ENCODE data around the gene ALKBH3.

ALKBH3 gene

DNA sequence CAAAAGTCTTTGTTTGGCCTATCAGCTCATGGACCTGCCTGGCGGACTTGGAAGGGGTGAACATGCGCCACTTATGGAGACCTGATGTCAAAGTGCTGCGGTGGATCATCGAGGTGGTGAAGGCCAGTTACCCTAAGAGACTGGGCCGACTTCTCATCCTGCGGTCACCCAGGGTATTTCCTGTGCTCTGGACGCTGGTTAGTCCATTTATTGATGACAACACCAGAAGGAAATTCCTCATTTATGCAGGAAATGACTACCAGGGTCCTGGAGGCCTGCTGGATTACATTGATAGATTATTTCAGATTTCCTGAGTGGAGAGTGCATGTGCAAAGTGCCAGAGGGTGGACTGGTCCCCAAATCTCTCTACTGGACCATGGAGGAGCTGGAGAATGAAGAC lies 17.9 kb downstream of the ALKBH3 start:
- DNase-seq: no peak

DNA sequence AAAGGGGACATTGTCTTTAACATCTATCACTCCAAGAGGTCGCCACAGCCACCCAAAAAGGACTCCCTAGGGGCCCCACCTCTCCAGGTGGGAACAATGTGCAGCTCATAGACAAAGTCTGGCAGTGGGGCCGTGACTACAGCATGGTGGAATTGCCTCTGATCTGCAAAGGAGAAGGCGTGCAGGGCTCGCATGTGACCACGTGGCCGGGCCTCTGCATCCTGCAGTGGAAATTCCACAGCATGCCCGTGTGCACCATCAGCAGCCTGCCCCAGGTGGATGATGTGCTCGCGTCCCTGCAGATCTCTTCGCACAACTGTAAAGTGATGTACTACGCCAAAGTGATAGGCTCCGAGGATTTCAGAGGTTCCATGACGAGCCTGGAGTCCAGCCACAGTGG lies 18.5 kb downstream of the ALKBH3 start:
- DNase-seq: no peak

DNA sequence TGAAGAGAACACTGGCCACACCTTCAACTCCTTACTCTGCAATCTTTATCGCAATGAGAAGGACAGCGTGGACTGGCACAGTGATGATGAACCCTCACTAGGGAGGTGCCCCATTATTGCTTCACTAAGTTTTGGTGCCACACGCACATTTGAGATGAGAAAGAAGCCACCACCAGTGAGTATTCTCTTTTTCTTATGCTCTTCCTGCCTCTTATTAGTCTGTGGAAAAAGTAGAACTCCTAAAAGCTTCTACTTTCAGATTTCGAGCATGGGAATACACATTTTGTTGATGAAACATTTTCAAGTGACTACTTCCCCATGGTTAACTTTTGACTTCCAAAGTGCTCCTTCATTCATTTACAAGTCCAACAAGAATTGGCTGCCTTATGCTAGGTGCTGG lies 20.9 kb downstream of the ALKBH3 start:
- no peak for DNase-seq

DNA sequence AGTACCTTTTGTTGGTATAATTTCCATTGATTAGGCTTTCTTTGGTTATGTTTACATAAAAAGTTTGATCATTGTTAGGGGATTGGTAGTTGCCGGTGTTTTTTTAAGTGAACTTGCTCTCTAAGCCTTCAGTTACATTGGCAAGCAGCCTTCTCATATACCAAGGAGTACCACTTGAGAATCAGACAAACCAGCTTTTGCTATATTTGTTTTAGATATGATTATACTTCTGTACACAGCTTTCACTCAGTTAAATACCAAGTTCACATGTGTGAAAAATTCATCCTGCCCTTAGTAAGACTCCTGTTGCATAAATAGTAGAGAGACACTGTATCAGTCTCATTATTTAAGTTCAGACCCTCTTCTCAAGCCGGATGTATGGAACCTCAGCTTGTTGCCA lies 22.4 kb downstream of the ALKBH3 start:
- no peak for DNase-seq

DNA sequence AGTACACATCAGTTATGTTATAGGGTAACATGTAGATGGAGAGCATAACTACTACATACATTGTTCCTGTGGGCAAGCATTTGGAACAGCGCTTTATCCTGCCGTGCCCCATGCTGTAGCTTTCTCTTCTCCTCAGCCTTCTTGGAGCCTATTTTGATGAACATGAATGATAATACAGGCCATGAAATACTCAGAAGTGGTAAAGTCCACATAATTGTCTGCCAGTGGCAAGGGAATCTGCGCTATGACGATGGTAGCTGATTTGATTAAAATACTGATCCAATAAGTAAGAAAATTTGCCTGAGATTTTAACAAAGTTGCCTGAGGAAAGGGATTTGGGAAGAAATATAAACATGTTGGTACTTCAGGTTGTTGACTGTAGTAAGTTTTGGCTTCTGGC lies 23.3 kb downstream of the ALKBH3 start:
- no peak for DNase-seq

DNA sequence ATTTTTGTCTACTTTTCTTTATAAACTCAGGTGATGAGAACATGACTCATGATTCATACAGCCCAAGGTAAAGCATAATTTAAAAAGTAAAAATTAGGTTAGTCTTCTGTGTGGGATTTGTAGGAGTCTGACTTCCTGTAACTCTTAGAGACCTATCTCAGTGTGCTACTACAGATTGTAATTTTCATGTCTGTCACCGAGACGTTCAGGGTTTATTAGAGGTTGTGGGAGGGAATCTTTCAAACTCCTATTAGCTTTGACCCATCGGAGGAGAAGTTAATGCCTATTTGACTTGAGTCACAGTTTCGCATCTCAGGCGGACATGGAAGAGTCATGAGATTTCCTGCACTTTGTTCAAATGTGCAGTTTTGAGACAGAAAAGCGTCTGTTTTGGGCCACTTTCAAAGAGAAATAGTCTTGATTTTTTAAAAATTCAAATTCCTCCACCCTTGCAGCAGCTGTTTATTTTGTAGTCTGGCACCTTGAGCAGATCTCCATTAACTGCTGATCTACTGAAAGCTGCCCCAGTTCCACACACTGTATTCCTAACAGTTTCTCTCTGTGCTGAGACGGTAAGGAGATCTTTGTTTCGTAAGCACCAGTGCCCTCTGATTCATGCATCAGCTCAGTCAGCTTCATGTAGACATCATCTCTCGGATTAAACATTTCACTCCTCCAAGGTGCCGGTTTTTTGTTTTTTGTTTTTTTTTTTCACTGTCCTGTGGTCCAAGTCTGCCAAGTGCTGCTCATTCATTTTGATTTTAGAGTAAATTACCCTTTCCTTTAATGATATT lies 24.3 kb downstream of the ALKBH3 start:
- no peak for DNase-seq

DNA sequence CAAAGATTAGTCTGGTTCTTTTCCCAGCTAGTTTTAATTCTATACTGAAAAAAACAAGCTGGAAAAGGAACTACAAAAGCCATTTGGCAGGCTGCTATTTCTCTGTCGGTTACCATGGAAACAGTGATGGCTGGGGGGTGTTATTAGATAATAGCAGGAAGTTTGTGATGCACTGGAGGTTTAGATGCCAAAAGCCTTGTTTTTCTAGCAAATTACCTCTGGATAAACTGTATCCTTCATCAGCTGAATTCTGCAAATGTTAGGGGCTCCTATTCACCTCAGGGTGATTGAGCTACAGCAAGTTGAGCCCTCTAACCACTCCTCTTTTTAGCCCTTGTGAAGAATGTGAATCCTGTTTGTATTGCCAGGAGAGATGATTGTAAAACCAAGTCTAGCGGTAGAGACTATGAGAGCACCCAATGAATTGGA lies 25.2 kb downstream of the ALKBH3 start:
- no peak for DNase-seq

DNA sequence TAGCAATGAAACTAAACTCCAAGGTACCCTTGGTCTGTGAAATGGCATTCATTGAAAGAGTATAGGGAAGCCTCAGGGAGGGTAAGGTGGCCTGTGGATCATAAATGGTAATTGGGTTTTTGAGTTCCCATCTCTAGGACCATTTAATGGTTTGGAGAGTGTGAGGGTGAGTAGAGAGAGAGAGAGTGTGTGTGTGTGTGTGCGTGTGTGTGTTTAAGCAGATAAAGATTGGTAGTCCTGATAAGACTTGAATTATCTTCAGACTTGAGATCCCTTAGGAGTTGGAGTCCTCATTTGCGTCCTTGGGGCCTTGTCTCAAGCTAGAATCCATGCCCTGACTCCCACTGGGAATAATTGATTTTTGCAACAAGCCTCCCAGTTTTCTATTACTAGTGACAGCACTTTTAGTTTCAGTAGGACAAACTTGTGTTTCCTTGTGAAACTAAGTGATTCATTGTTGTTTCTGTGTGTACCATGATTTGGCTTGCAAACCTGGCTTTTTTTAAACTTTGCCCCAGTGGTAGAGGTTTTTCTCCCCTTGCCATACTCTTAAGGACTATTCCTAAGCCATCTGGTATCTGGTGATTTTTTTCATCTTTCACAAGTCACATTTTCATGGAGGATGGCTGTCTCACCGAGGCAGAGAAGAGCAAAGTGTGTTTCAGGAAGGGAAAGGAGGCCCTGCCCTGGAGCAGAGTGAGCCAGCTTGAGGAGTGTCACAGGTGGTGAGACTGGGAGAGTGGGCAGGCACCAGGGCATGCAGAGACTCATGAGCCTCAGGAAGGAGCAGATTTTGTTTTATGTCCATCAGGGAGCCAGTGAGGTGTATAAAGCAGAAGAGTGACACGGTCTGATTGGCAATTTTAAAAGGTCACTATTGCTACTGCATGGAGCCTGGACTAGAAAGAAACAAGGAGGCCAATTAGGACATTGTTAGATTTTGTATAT lies 26.7 kb downstream of the ALKBH3 start:
- no peak for DNase-seq

DNA sequence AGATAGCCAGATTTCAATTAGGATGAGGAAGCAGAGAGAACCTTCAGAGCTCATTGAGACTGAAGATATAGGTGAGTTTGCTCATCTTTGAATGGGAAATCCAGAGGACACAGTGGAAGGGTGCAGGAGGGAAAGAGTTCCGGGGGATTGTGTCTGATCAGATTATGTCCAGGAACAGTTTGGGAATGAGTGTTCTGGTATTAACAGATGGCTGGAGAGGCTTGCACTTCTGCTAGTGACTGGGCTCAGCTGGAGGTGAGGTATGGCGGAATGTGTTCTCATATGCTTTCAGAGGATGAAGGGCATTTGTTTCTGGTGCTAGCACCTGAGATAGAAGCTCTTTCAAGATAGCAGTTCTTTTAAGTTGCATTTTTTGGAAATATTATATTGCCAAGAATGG lies 27.6 kb downstream of the ALKBH3 start:
- no peak for DNase-seq

DNA sequence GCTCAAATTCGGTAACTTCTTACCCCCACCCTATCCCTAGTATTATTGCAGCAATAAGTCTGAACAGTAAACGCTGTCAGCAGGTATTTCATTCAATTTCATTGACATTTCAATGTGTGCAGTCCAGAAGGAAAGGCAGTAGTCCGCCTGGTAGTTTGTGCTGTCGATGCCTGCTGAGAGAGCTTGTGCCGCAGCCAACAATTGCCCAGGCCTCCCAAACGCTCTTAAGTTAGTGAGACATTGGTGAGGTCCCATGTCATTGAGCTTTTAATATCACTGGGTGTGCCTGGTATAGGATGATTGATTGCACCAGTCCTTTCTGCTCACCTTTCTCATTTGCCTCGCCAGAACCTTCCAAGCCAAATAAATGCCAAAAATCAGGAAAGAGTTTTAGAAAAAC lies 28.1 kb downstream of the ALKBH3 start:
- no peak for DNase-seq

DNA sequence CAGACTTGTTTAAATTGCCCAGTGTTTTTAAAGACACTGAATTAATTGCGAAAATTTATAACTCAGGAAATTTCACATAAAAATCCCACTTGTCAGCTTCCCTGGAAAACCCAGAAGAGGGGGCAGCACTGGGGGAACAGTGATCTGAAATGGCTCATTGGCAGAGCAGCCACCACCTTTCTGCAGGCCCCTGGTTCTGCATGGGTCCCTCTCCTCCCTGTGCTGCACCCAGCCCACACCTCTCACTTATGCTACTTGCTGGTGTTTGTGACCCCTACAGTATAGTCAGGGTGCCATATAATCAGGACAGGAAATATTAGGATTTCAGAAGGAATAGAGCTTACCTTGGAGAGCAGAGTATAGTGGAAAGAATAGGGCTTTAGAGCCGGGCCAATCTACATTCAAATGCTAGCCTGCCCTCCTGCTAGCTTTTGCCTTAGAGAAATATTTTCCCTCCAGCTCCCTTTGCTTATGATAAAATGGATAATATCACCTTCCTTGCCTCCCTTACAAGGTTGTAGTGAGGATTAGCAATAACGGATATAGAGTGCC lies 33.3 kb downstream of the ALKBH3 start:
- no peak for DNase-seq

DNA sequence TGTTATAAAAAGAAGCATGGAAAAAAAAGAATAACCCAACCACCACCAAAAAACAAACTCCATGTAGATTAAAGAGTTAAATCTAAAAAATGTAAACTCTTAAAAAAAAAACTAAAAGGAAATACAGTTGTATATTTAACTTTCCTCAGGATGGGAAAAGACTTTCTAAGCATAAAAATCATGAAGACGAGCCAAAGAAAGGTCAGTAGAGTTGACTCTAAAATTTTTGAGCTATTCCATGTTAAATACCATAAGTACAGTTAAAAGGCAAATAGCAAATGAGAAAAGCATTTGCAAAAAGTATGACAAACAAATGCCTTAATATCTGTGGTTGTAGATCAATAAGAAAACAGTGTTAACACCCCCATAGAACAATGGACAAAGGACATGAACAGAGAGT lies 33.8 kb downstream of the ALKBH3 start:
- no peak for DNase-seq

DNA sequence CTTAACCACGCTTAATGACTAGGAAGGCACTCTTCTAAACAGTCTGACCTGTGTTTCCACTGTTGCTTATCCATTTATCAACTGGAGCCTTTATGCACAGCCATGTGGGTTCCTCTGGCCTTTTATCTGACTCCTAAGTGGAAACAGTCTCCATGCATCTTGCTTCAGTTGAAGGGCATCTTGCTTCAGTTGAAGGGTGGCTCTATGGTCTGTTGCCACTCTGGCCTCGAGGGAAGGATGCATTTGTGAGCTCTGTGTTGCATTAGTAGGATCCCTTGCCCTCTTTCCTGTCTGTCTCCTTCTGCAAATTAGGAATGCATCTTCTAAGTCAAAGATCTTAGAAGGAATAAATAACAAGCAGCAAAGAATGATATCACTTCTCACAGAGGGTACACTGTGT lies 36.0 kb downstream of the ALKBH3 start:
- no peak for DNase-seq

DNA sequence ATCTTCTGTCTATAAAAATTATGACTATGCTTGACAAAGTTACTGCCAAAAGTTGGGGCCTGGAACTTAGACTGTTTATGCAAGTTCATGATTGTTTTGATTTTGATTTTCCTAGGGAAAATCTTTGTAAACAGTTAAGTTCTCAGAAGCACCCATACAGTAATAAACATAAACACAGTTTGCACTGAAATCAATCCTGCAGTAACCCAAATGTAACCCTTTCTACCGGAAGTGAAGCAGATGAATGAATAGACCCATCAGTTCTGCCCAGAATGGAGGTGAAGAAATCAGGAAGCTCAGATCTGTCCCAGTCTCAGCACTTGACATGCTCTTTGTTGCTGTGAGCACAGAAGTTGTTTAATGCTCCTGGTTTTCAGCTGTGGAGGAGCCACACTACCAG lies 37.2 kb downstream of the ALKBH3 start:
- DNase-seq: no peak

DNA sequence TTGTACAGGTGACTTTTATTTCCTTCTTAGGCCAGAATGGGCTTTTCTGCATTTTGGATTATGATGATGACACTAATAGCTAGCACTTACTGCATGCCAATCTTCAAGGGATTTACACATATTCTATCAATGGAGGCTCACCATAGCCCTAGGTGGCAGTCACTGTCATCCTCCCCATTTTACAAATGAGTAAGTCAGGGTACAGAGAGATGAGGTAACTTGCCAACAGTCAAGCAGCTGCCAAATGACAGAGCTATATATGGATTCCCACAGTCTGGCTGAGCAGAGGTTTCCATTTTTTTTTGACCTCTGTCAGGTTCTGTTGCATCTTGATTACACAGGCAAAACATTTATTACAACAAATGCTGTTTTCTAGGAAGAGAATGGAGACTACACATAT lies 38.0 kb downstream of the ALKBH3 start:
- no peak for DNase-seq

DNA sequence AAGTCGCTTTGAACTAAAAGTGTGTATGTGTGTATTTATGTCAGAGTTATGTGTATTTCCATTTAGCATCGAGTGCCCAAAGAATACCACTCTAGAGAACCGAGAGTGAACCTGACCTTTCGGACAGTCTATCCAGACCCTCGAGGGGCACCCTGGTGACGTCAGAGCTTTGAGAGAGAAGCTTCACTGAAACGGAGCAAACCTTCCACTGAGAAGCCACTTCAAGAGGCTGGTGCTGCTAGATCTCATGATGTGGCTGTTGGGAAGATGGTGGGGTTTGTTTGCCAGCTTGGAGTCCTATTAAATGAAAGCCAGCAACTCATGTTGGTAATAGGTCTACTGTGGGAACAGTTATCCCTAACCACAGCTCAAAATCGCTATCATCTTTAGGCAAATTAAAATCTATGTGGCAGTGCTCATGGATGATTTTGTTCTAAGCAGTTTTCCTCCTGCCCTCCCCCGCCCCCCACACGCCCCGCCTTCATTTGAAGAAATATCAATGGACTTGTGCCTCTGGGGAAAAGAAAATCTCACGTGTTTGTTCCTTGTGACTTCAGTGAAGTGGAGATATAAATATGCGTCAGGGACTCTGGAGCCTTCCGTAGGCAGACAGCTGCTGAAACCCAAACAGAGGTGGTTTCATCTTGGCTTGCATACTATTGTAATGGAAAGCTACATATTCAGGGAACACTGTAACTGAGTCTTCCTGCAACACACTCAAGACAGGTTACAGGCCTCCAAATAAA lies 39.4 kb downstream of the ALKBH3 start:
- no peak for DNase-seq

DNA sequence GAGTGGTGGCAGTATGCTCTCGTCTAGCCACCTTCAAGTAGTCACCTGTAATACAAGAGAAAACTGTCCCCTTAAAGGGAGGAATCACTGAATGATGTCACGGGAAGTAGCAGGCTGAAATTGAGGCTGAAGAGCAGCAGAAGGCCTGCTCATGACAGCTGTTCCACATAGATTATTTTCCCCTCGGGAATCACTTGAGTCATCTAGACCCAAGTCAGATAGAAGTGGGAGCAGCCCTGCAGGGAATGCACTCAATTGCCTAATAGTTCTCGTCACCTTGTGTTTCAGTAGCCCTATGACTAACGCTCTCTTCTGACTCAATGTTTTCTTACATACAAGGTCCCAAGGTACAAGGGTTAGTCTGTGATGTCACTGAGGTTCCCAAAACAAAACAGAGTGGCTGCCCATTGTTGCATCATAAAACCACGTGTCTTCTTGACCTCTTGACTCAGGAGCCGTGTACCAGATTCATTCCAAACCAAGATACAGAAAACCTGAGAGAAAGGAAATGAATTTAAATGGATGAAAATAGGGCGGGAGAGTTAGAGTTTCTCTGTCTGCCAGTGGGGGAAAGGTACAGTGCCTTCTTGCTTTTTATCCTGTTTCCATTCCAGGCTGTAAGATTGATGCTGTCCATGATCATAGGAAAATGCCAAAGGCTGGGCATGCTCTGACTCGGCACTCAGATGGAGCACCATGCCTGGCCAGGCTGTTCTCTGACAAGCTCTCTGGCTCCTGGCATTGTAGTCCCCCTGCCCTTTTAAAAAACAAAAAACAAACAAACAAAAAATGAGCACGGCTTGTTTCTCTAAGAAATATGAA lies 40.2 kb downstream of the ALKBH3 start:
- no peak for DNase-seq

DNA sequence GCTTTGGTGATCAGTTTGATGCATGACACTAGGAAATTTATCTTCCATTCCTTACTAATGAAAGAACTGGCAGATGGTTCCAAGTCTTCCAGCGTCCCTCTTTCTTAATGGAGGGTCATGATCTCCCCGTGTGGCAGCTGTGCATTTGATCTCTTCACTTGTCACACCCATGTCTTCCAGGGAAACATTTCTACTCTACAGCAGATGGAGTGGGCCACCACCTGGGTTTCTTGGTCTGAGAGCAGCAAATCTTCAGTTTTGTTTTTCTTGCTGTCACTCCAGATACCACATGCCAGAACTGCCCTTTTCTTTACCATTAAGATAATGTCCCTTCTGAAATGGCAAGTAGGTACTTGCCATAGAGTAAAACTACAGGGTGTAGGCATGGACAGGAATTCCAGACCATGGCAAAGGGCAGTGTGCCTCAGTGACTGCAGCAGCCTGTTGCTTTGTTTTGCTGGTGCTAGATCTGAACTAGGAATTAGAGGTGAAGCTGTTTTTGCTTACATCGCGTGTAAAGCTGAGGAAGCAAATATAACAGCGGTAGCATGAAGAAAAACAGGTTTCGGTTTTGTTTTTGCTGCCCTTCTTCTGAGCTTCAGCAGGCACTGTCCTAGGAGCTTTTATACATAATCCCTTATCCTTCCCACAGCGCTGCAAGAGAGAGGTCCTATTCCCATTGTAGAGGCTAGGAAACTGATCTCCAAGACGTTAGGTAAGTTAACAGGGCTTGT lies 41.1 kb downstream of the ALKBH3 start:
- DNase-seq: no peak

DNA sequence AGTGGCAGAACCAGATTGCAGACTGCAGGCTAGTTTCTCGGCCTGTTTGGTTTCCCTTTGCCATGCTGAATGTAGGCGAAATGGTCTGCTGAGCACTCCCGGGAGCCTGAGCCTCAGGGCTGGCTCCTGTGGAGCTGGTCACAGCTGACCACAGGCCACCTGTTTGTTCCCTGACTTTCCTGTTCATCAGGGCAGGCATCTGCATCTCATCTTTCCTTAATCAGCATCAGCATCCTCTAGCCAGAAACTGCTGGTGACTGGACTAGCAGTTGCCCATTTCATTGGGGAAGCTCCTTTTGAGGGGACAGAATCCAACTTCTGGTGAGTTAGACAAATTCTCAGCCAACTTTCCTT lies 41.6 kb downstream of the ALKBH3 start:
- DNase-seq: no peak

DNA sequence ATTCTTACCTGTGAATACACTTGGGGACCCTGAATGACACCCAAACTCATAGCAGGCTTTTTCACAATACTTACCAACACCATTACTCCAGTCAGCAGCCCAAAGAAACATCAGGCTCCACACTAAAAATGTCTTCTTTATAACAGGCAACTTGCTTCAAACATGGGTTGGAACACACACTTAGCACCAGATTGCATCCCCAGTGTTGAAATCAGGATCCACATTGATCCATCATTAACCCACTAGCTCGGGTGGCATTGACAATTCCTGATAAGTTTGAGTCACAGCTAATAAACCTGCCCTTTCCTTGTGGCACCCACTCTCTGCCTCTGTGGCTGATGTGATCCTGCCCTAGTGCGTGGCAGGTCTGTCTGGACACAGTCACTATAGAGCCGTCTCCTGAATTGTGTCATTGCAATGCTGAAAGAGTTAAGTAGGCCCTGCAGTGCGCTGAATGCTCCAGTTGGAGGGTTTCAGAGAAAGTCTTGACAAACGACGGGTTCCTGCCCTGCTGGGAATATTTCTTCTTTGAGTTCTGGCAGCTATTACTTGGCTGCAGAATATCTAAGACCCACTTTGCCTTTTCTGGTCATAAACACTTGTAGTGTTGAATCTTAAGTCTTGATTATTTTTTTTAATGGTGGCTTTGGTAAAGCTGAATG lies 42.2 kb downstream of the ALKBH3 start:
- DNase-seq: no peak
